Measurements from ENCODE around the gene NR1H2. TPM values are rescaled to one million over a fixed set of nuclear protein-coding genes. Genes with fewer than 3 reads are reported as not detected.

Gene NR1H2
- total and polyA plus RNA-seq, 4 donors, result 30.4 to 58.1 (median 33.7) TPM

DNA sequence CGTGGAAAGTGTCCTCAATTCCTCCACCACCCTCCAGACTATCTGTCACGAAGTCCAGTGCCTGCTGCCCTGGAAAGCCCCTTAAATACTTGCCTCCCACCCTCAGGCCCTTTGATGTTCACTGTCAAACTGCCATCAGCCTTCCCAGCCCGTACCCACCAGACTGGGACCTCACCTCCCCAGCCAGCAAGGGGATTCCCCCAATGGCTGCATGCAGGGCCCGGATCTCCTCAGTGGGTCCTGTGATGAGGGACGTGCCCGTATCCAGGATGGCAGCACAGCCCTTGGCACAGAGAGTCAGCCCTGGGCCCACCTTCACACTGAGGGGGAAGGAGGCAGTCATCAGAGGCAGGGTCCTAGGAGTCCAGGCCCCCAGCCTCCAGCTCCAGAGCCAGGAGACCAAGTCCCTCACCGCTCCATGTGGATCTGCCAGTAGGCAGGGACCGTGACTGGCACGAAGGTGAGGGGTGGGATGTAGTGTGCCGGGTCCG lies 16.9 kb upstream of the NR1H2 start (continued):
- TF ChIP-seq RXRA (IDR thresholded peaks at IDR 0.05), result no peak

DNA sequence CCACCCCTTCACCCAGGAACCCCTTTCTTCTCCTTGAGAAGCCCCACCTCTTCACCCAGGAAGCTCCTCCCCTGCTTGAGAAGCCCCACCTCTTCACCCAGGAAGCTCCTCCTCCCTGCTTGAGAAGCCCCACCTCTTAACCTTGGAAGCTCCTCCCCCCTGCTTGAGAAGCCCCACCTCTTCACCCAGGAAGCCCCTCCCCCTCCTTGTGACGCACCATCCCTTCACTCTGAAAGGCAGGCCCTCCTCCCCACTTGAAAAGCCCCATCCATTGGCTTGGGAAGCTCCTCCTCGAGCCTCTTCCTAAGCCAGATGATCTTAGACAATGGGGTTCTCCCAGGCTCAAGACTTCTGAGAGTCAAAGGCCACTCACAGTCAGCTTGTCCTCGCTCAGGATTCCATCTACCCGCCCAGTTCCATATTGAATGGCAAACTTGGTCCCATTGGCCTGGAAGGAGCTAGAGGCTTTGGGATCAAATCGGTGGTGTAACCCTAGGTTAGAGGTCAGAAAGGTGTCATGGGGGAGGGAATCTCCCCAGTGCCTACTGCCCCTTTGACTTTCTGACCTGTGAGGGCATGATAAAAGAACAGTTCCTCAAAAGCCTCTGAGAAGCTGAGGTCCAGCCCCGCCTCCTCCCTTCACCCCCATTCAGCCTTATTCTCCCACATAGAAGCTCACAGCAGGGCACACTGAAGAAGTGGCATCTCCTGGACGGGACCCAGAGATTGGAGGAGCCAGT lies 14.8 kb upstream of the NR1H2 start:
- Histone ChIP-seq H3K4me3 (ENCODE audit: low read depth in 1 of 3, low read length in 3 of 3) (no peak overlapping the region), H3K4me1 (ENCODE audit: control insufficient read depth in 4 of 4, insufficient read depth in 4 of 4, low read length in 3 of 4) (peaks cover 0 to 10% (median 5%) of the 10 kb centered on the region in 4 donors), H3K9ac (ENCODE audit: low read depth in 1 of 2, low read length in 2 of 2) (no peak overlapping the region), H3K27ac (ENCODE audit: low read depth in 1 of 2, low read length in 2 of 2) (no peak overlapping the region), H3K9me3 (ENCODE audit: control insufficient read depth in 4 of 4, low read length in 3 of 4) (no peaks in the 10 kb centered on the region), H3K27me3 (ENCODE audit: control insufficient read depth in 4 of 4, insufficient read depth in 4 of 4, low read length in 3 of 4) (no peaks in the 10 kb centered on the region), H3K36me3 (ENCODE audit: control insufficient read depth in 4 of 4, insufficient read depth in 3 of 4, low read depth in 1 of 4, low read length in 3 of 4) (no peaks in the 10 kb centered on the region)
- TF ChIP-seq HNF4G (IDR thresholded peaks at IDR 0.05) (no peak), RXRA (IDR thresholded peaks at IDR 0.05) (no peak), EGR1 (IDR thresholded peaks at IDR 0.05; ENCODE audit: low read depth in 2 of 2) (no peak), TAF1 (conservative IDR thresholded peaks at IDR 0.05) (no peak), RAD21 (IDR thresholded peaks at IDR 0.05) (no peak)
- WGBS, result 90% methylated on average over 7 of the region's 7 CpGs
- DNase-seq (ENCODE audit: low spot score), result no peak

DNA sequence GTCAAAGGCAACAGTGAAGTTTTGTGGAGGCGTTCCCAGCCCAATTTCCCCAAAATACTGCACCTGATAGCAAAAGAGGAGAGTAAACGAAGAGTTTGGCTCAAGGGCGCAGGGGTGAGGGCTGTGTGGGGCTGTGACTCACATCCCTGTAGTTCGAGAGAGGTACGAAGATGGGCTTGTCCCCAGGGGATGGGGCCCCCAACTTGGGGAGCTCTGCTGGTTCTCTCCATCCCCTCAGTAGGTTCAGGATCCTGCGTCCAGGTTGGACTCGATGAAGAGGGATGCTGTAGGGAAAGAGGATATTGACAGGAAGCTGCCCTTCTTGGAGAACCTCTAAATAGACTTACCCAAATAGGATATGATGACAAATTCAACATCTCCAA lies 14.2 kb upstream of the NR1H2 start:
- 94% methylated on average over 7 of the region's 7 CpGs for WGBS

More for the DNA sequence above, 14.2 kb upstream of the NR1H2 start:
- TF ChIP-seq, protein P1, sequence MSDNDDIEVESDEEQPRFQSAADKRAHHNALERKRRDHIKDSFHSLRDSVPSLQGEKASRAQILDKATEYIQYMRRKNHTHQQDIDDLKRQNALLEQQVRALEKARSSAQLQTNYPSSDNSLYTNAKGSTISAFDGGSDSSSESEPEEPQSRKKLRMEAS (IDR thresholded peaks at IDR 0.05), result no peak
- TF ChIP-seq NR2F2 (IDR thresholded peaks at IDR 0.05), result no peak
- no peak for TF ChIP-seq SP1 (IDR thresholded peaks at IDR 0.05)
- TF ChIP-seq GABPA (IDR thresholded peaks at IDR 0.05 in 1 of 2, conservative IDR thresholded peaks at IDR 0.05 in 1 of 2), result no peak
- no peak for TF ChIP-seq EGR1 (IDR thresholded peaks at IDR 0.05; ENCODE audit: low read depth in 2 of 2)
- TF ChIP-seq RAD21 (IDR thresholded peaks at IDR 0.05), result no peak
- TF ChIP-seq, protein P2, sequence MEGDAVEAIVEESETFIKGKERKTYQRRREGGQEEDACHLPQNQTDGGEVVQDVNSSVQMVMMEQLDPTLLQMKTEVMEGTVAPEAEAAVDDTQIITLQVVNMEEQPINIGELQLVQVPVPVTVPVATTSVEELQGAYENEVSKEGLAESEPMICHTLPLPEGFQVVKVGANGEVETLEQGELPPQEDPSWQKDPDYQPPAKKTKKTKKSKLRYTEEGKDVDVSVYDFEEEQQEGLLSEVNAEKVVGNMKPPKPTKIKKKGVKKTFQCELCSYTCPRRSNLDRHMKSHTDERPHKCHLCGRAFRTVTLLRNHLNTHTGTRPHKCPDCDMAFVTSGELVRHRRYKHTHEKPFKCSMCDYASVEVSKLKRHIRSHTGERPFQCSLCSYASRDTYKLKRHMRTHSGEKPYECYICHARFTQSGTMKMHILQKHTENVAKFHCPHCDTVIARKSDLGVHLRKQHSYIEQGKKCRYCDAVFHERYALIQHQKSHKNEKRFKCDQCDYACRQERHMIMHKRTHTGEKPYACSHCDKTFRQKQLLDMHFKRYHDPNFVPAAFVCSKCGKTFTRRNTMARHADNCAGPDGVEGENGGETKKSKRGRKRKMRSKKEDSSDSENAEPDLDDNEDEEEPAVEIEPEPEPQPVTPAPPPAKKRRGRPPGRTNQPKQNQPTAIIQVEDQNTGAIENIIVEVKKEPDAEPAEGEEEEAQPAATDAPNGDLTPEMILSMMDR (IDR thresholded peaks at IDR 0.05; ENCODE audit: low read depth, low read length, missing input control), result no peak
- TF ChIP-seq YY1 (IDR thresholded peaks at IDR 0.05), result no peak
- no peak for TF ChIP-seq HNF4G (IDR thresholded peaks at IDR 0.05)
- no peak for TF ChIP-seq FOXA2 (IDR thresholded peaks at IDR 0.05)
- TF ChIP-seq RXRA (IDR thresholded peaks at IDR 0.05), result no peak
- TF ChIP-seq HNF4A (conservative IDR thresholded peaks at IDR 0.05), result no peak
- TF ChIP-seq, protein P3, sequence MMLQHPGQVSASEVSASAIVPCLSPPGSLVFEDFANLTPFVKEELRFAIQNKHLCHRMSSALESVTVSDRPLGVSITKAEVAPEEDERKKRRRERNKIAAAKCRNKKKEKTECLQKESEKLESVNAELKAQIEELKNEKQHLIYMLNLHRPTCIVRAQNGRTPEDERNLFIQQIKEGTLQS (IDR thresholded peaks at IDR 0.05), result no peak
- TF ChIP-seq JUND (IDR thresholded peaks at IDR 0.05), result no peak
- H3K4me3 ChIP-seq (ENCODE audit: low read depth in 1 of 3, low read length in 3 of 3), result no peak overlapping the region
- peaks cover 0 to 10% (median 5%) of the 10 kb centered on the region in 4 donors for H3K4me1 ChIP-seq (ENCODE audit: control insufficient read depth in 4 of 4, insufficient read depth in 4 of 4, low read length in 3 of 4)
- no peak for DNase-seq (ENCODE audit: low spot score)
- H3K9ac ChIP-seq (ENCODE audit: low read depth in 1 of 2, low read length in 2 of 2), result no peak overlapping the region
- H3K9me3 ChIP-seq (ENCODE audit: control insufficient read depth in 4 of 4, low read length in 3 of 4), result no peaks in the 10 kb centered on the region
- H3K27me3 ChIP-seq (ENCODE audit: control insufficient read depth in 4 of 4, insufficient read depth in 4 of 4, low read length in 3 of 4), result no peaks in the 10 kb centered on the region
- no peaks in the 10 kb centered on the region for H3K36me3 ChIP-seq (ENCODE audit: control insufficient read depth in 4 of 4, insufficient read depth in 3 of 4, low read depth in 1 of 4, low read length in 3 of 4)
- H3K27ac ChIP-seq (ENCODE audit: low read depth in 1 of 2, low read length in 2 of 2), result no peak overlapping the region
